SK-MEL-5 (cell line): ENCODE results near the gene UNC13B. TPM values are rescaled to one million over a fixed set of nuclear protein-coding genes. Genes with fewer than 3 reads are reported as not detected.
A peak's percentile ranks its signal among the peaks of the same experiment; 100 is the strongest.
"Not testable (repeated sequence)": the region's sequence is repeated elsewhere in the genome, so short reads cannot be mapped to it uniquely, and the experiment has no call there.

ENCODE experiments used
- DNase-seq: peaks from one replicate; pipeline ENCODE4 v3.0.0-alpha.2; 2016; ENCODE audit warnings: low read depth, low spot score
- in situ Hi-C: cut with HindIII; loops from 2 replicates; pipeline ENCODE4 v1.10.0; 2016; ENCODE audit warnings: low sequenced_read_pairs, high pct_unique_total_duplicates, low pct_unique_long_range_greater_than_20kb
- total RNA-seq: library from RNA; depleted of rRNA; stranded (reverse); fragments of >200 nt; shearing (Covaris generic); gene quantifications from 2 replicates; pipeline ENCODE4 v1.2.3, GENCODE V29; 2014

Gene UNC13B
- total RNA-seq, 1 experiment from 2014 or later, result 9.6 TPM

GRCh38 chr9:35157836-35158235, 4.0 kb upstream of the UNC13B start:
- DNase-seq, in situ Hi-C loops: not testable (repeated sequence)

- DNase-seq, result no peak
- in situ Hi-C loops, result no loop called here
Measured at GRCh38 chr9:35158501-35159280, 3.1 kb upstream of the UNC13B start.

- in situ Hi-C loops, result no loop called here
- peak; percentile 2 for DNase-seq
Measured at GRCh38 chr9:35162605-35163315, 951 bp downstream of the UNC13B start.

GRCh38 chr9:35163413-35163812, 1.6 kb downstream of the UNC13B start:
- DNase-seq, result no peak
- in situ Hi-C loops, result no loop called here

- in situ Hi-C loops, result no loop called here
- no peak for DNase-seq
Measured at GRCh38 chr9:35164711-35165110, 2.9 kb downstream of the UNC13B start.

GRCh38 chr9:35167429-35167828, 5.6 kb downstream of the UNC13B start:
- DNase-seq, in situ Hi-C loops: not testable (repeated sequence)

- DNase-seq, result no peak
- in situ Hi-C loops, result no loop called here
Measured at GRCh38 chr9:35168963-35169362, 7.2 kb downstream of the UNC13B start.

GRCh38 chr9:35172878-35173277, 11.1 kb downstream of the UNC13B start:
- in situ Hi-C loops, result no loop called here
- no peak for DNase-seq

GRCh38 chr9:35177520-35177919, 15.7 kb downstream of the UNC13B start:
- DNase-seq, result no peak
- in situ Hi-C loops, result no loop called here

GRCh38 chr9:35179347-35180280, 17.8 kb downstream of the UNC13B start:
- DNase-seq, result no peak
- in situ Hi-C loops, result no loop called here

GRCh38 chr9:35180801-35181200, 19.0 kb downstream of the UNC13B start:
- DNase-seq, result no peak
- in situ Hi-C loops, result no loop called here

- DNase-seq, in situ Hi-C loops: not testable (repeated sequence)
Measured at GRCh38 chr9:35182401-35182800, 20.6 kb downstream of the UNC13B start.

GRCh38 chr9:35182996-35183754, 21.4 kb downstream of the UNC13B start:
- in situ Hi-C loops, DNase-seq: not testable (repeated sequence)

- in situ Hi-C loops, DNase-seq: not testable (repeated sequence)
Measured at GRCh38 chr9:35183755-35184480, 22.1 kb downstream of the UNC13B start.

- DNase-seq, result no peak
Measured at GRCh38 chr9:35186524-35186923, 24.7 kb downstream of the UNC13B start.

GRCh38 chr9:35190203-35190602, 28.4 kb downstream of the UNC13B start:
- DNase-seq, result no peak
- in situ Hi-C loops, result no loop called here

More at GRCh38 chr9:35186524-35186923, 24.7 kb downstream of the UNC13B start:
- in situ Hi-C loops, result no loop called here

GRCh38 chr9:35191105-35191504, 29.3 kb downstream of the UNC13B start:
- in situ Hi-C loops, result no loop called here
- DNase-seq, result no peak
